Activated CD4-positive, alpha-beta T cell treated with anti-CD3 and anti-CD28 coated beads for 36 hours (primary cell): Measurements from ENCODE around the gene PBOV1. TPM values are rescaled to one million over a fixed set of nuclear protein-coding genes. Genes with fewer than 3 reads are reported as not detected.

Source experiments
- ATAC-seq: fragments of 200-7000 bp; cut with Tn5 transposase; one replicate; pipeline ENCODE4 v1.10.0; 2021; ENCODE audit warnings: mild to moderate bottlenecking, moderate library complexity
- CTCF ChIA-PET: fragments of 350-600 bp; sonication (Branson Sonifier 250); formaldehyde crosslinking; loops from one replicate; lab custom pipeline; 2021; ENCODE audit warnings: antibody characterized with exemption; lab: Charles Lee
- POLR2A ChIA-PET: fragments of 350-600 bp; sonication (Branson Sonifier 250); formaldehyde crosslinking; loops from one replicate; lab custom pipeline; 2021; ENCODE audit warnings: antibody characterized with exemption, inconsistent platforms; lab: Charles Lee
- DNase-seq: peaks from one replicate; pipeline ENCODE4 v3.0.0-alpha.2; 2020
- H3K27ac Mint-ChIP-seq: one replicate; pipeline ENCODE4 v1.8.0; 2021; ENCODE audit warnings: mixed read lengths
- H3K27me3 Mint-ChIP-seq: one replicate; pipeline ENCODE4 v1.8.0; 2021; ENCODE audit warnings: mixed read lengths
- H3K36me3 Mint-ChIP-seq: one replicate; pipeline ENCODE4 v1.8.0; 2021; ENCODE audit warnings: low read depth, mixed read lengths
- H3K4me1 Mint-ChIP-seq: one replicate; pipeline ENCODE4 v1.8.0; 2021; ENCODE audit warnings: mixed read lengths
- H3K4me3 Mint-ChIP-seq: one replicate; pipeline ENCODE4 v1.8.0; 2021; ENCODE audit warnings: mild to moderate bottlenecking, moderate library complexity, mixed read lengths
- H3K9me3 Mint-ChIP-seq: one replicate; pipeline ENCODE4 v1.8.0; 2021; ENCODE audit warnings: low read depth, mixed read lengths
- intact Hi-C, 2 experiments: fragments of 100-400 bp; cut with DNase I in 1 of 2; cut with micrococcal nuclease in 1 of 2; formaldehyde crosslinking; loops; one replicate each; pipeline versions ENCODE4 v1.14.2 to v1.15.1; 2022 to 2024; cut with DNase I, micrococcal nuclease
- total RNA-seq, 2 experiments: library from RNA; stranded (reverse); gene quantifications; one replicate each; pipeline ENCODE4 v1.2.3, GENCODE V29; 2021

The PBOV1 gene
- total RNA-seq = not detected

DNA sequence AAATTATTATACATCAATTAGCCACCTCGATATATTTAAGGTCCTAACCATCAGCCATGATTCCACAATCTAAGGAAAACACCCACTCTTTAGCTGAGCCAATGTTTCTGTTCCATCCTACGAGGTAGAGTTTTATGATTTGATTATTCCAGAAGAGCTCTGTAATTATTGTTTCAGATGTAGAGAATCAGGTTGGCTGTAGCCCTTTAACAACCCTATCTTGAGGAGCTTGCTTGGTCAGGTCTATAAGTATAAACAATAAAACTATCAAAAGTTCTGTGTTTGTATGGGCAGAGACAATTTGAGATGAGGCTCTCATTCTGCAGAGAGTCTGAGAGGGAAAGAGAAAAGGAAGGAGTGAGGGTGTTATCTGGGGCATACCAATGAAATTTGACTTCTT lies at the start of gene PBOV1:
Gene PBOV1, minus strand, starts transcription at position 43 of the 400 bp plus-strand sequence. CDS start 96 bp downstream, outside the sequence.
- DNase-seq (no peak), ATAC-seq (no peak)
- Mint-ChIP-seq H3K9me3 (no peaks in the 10 kb centered on the region), H3K27me3 (peaks cover 27% of the 10 kb centered on the region), H3K4me3 (no peak within 1 kb of the TSS), H3K27ac (no peak within 1 kb of the TSS), H3K4me1 (no peaks in the 10 kb centered on the region), H3K36me3 (no peaks in the 10 kb centered on the region)
- intact Hi-C loops = no loop called here
- CTCF ChIA-PET = no interaction called here
- POLR2A ChIA-PET = no interaction called here

DNA sequence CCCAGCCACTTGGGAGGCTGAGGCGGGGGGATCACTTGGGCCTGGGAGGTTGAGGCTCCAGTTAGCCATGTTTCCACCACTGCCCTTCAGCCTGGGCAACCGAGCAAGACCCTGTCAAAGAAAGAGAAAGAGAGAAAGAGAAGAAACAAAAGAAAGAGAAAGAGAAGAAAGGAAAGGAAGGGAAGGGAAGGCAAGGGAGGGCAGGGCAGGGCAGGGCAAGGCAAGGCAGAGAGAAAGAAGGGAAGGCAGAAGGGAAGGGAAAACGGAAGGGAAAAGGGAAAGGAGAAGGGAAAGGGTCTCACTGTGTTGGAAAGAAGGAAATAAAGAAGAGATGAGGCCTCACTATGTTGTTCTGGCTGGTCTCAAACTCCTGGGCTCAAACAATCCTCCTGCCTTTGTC lies 47.8 kb upstream of the PBOV1 start:
- Mint-ChIP-seq H3K27me3 (peaks cover 7% of the 10 kb centered on the region), H3K4me1 (no peaks in the 10 kb centered on the region), H3K9me3 (no peaks in the 10 kb centered on the region), H3K4me3 (no peak overlapping the region), H3K27ac (no peak overlapping the region), H3K36me3 (no peaks in the 10 kb centered on the region)
- ATAC-seq (no peak), DNase-seq (no peak)
- intact Hi-C loops = no loop called here
- CTCF ChIA-PET = no interaction called here
- POLR2A ChIA-PET = no interaction called here

DNA sequence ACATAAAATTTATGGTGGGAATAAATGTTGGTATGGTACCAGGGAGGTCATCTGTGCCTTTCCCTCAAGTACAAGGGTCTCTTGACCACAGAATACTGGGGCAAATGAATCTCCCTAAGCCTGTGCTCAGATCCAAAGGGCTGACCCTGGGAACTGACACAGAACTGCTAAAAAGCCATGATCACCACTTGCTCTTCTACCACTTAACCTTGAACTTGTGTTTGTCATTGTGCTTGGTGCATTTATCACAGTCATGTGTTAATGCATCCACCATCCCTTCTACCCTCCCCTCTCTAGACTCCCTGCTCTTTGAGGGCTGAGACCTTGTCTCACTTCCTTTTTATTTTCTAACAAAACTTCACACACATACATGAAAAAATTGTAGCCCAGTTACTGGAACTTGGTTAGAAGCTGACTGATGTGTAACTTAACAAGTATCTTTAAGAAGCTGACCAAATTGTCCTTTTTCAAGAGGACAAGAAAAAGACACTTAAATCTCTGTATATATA lies 46.1 kb upstream of the PBOV1 start:
- CTCF ChIA-PET = interaction anchor here (0.7 kb wide), 1 partner anchor 397 kb away, joined by 4 read pairs; no protein-coding TSS in a partner anchor

DNA sequence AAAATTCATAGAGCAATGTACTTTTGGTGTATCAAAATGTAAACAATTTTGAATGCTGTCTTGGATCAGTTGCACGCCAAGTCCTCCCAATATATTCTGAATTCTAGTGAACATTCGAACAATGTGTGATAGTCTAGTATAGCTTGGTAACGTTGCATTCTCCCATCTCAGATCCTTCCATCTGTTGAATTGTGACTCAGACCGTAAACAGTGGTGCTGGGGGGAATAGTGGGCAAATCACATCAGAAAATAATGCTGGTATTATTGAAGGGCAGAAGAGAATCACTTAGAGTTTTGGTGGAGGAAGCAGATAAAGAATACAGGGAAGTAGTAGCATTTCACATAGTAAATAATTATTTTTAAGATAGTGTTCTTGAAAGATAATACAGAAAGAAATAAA lies 45.7 kb upstream of the PBOV1 start:
- H3K4me1 Mint-ChIP-seq = no peaks in the 10 kb centered on the region
- ChIA-PET CTCF (no interaction called here), POLR2A (no interaction called here)
- H3K36me3 Mint-ChIP-seq = no peaks in the 10 kb centered on the region
- intact Hi-C loops = no loop called here
- no peaks in the 10 kb centered on the region for H3K9me3 Mint-ChIP-seq
- DNase-seq = no peak
- no peak overlapping the region for H3K27ac Mint-ChIP-seq
- no peak overlapping the region for H3K4me3 Mint-ChIP-seq
- no peak for ATAC-seq
- peaks cover 2% of the 10 kb centered on the region for H3K27me3 Mint-ChIP-seq

More for the DNA sequence above, 46.1 kb upstream of the PBOV1 start:
- Mint-ChIP-seq H3K27me3 (peaks cover 2% of the 10 kb centered on the region), H3K27ac (no peak overlapping the region), H3K4me1 (no peaks in the 10 kb centered on the region), H3K36me3 (no peaks in the 10 kb centered on the region), H3K4me3 (no peak overlapping the region), H3K9me3 (no peaks in the 10 kb centered on the region)
- no peak for ATAC-seq
- DNase-seq = no peak
- intact Hi-C loops = no loop called here
- POLR2A ChIA-PET = no interaction called here

DNA sequence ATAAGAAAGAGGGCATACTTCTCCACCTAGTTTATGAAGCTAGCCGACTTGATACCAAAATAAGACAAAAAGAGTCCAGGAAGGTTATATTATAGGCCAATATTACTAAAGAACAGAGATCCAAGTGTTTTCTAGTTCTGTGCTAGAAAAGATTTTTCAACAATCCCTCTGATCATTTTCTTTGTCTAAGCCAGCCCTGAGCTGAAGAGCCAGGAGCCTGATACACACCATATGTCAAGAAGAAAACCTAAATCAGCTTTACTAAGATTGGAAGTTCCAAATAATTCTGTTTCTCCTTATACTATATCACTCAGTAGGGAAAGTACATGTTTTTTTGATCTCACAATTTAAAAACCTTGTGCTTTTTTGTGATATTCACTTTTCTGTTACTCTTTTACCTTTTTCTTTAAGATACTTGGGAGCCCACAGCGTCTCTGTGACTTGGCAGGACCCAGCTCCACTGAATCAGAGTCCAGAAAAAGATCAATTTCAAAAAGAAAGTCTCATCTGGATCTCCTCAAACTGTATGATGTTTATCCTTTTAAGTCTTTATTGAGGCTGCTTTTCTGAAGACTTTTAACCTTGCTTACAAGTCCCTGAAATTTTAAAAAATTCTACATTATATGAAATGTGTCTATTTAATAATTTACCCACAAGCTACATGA lies 43.0 kb upstream of the PBOV1 start:
- intact Hi-C loops = no loop called here
- Mint-ChIP-seq H3K27me3 (peaks cover 5% of the 10 kb centered on the region), H3K4me3 (no peak overlapping the region), H3K36me3 (no peaks in the 10 kb centered on the region), H3K9me3 (no peaks in the 10 kb centered on the region), H3K4me1 (no peaks in the 10 kb centered on the region), H3K27ac (no peak overlapping the region)
- ATAC-seq (no peak), DNase-seq (no peak)
- ChIA-PET CTCF (no interaction called here), POLR2A (no interaction called here)

DNA sequence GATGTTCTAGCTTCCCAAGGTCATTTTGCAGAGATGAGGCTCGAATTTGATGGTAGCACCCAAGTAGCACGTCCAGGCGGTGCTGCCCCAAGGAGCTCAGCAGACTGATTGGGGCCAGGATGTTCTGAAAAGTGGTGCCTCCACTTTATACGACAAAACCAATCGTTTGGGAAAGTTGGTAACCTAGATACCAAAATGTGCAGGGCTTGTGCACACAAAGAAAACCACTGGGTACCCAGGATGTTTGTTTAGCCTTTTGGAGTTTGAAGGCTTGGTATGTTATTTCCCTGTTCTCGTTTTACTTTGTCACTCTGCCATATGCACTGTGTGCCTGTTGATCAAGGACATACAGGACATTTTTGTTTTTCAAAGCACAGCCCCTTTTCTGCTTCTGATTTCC lies 40.7 kb upstream of the PBOV1 start:
- intact Hi-C loops = no loop called here
- Mint-ChIP-seq H3K36me3 (no peaks in the 10 kb centered on the region), H3K4me3 (no peak overlapping the region), H3K9me3 (no peaks in the 10 kb centered on the region), H3K27me3 (peaks cover 3% of the 10 kb centered on the region), H3K27ac (no peak overlapping the region), H3K4me1 (no peaks in the 10 kb centered on the region)
- DNase-seq (no peak), ATAC-seq (no peak)
- ChIA-PET POLR2A (no interaction called here), CTCF (interaction anchor here (0.8 to 1.5 kb wide), 2 partner anchors 25 to 169 kb away, joined by 3 read pairs; no protein-coding TSS in a partner anchor)

DNA sequence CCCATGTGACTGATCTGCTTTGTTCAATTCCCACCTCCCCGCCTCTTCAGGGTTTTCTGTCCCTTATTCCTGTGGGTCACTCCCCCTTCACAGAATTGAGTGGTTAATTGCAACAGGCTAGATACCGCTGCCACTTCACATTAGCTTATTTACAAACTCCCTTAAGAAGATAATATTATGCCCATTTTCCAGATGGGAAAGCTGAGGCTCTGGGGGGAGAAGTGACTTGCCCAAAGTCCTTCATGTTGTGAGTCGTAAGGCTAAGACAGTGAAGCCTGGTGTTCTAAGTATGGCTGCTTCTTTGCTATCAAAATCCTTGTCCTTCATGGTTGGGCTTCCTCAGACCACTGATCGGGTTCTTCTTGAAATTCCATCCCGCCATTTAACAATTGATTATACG lies 39.9 kb upstream of the PBOV1 start:
- no peaks in the 10 kb centered on the region for H3K9me3 Mint-ChIP-seq
- peaks cover 5% of the 10 kb centered on the region for H3K27me3 Mint-ChIP-seq
- H3K36me3 Mint-ChIP-seq = no peaks in the 10 kb centered on the region
- ChIA-PET CTCF (no interaction called here), POLR2A (no interaction called here)
- no peak overlapping the region for H3K4me3 Mint-ChIP-seq
- intact Hi-C loops = no loop called here
- DNase-seq (no peak), ATAC-seq (no peak)
- no peak overlapping the region for H3K27ac Mint-ChIP-seq
- H3K4me1 Mint-ChIP-seq = no peaks in the 10 kb centered on the region

DNA sequence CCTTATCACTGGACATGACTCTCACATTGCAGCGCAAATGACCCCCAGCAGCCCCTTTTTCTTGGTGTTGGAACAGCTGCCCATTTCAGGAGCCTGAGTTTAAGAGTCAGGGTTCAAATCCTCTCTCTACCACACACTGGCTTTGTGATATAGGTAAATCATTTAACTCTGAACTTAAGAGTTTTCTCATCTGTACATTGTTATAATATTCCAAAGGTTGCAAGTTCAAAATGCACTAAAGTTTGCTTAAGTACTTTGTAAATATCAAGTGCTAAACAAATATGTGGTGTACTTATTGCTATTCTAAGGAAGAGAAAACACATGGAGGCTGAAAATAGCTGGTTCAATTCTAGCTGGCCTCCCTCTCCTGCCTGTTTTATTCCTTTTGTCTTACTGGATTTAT lies 39.3 kb upstream of the PBOV1 start:
- ChIA-PET POLR2A (no interaction called here), CTCF (no interaction called here)
- intact Hi-C loops = no loop called here
- ATAC-seq = no peak
- H3K36me3 Mint-ChIP-seq = no peaks in the 10 kb centered on the region
- peaks cover 5% of the 10 kb centered on the region for H3K27me3 Mint-ChIP-seq
- no peak overlapping the region for H3K27ac Mint-ChIP-seq
- DNase-seq = no peak
- no peaks in the 10 kb centered on the region for H3K4me1 Mint-ChIP-seq
- no peaks in the 10 kb centered on the region for H3K9me3 Mint-ChIP-seq
- H3K4me3 Mint-ChIP-seq = no peak overlapping the region

DNA sequence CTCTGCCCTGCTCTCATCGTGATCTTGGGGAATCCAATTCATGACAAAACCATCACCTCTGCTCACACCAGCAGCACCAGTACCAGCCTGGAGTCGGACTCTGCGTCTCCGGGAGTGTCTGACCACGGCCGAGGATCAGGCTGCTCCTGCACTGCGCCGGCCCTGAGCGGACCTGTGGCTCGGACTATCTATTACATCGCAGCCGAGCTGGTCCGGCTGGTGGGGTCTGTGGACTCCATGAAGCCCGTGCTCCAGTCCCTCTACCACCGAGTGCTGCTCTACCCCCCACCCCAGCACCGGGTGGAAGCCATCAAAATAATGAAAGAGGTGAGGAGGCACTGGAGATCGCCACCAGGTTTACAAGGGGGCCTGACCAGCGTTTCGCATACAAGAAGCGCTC lies 37.2 kb upstream of the PBOV1 start:
- ATAC-seq (no peak), DNase-seq (no peak)
- intact Hi-C loops = no loop called here
- Mint-ChIP-seq H3K36me3 (no peaks in the 10 kb centered on the region), H3K4me1 (no peaks in the 10 kb centered on the region), H3K9me3 (no peaks in the 10 kb centered on the region), H3K27me3 (peaks cover 5% of the 10 kb centered on the region), H3K4me3 (no peak overlapping the region), H3K27ac (no peak overlapping the region)
- CTCF ChIA-PET = interaction anchor here (0.7 to 0.9 kb wide), 2 partner anchors 18 to 436 kb away, joined by 3 read pairs; no protein-coding TSS in a partner anchor
- POLR2A ChIA-PET = no interaction called here

DNA sequence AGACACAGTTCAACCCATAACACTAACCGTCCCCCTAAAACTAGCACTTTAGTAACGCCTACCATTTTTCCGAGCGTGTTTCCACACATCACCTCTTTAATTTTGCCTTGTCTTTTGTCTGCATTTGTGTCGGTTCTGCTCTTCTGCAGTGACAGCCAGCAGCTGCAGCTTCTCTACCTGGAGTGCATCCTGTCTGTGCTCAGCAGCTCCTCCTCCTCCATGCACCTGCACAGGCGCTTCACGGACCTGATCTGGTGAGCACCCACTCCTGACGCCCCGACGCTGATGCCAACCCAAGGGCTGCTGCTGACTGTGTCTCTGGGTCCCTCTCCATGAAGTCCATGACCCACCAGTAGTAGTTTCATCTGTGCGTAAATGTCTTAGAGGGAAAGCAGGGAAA lies 35.4 kb upstream of the PBOV1 start:
- Mint-ChIP-seq H3K27ac (no peak overlapping the region), H3K9me3 (no peaks in the 10 kb centered on the region), H3K36me3 (no peaks in the 10 kb centered on the region), H3K27me3 (peaks cover 5% of the 10 kb centered on the region), H3K4me1 (no peaks in the 10 kb centered on the region), H3K4me3 (no peak overlapping the region)
- CTCF ChIA-PET = no interaction called here
- intact Hi-C loops = no loop called here
- POLR2A ChIA-PET = no interaction called here
- DNase-seq (no peak), ATAC-seq (no peak)

DNA sequence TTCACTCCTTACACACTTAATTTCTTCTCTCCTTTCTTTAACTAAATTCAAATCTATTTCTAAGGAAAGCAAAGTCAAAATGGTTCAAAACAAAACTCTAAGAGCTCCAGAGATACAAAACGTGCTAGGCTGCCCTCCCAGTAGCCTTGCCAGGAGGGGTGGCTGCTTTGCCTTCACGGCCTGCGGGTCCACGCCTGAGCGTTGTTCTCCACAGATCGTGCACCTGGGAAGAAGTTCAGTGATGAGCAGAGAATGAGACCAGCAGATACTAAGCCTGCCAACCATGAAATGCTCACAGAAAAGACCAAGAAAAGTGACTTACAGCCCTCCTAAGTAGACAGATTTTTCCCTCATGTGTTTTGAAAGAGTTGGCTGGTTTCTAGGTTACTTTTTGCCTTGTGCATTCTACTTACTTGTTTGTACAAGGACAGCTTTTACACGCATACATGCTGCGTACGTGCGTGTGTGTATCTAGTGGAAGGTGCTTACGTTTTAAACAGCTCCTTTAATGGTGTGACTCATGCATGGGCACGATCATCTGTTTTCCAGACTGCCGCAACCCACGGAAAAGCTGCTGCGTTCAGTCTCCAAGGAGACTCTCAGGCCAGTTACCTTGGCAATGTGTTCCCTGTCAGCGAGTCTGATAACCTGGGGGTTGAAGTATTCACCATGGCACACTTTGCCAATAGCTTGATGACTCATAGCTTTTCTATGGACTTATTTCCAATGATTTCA lies 32.4 kb upstream of the PBOV1 start:
- no peak for ATAC-seq
- Mint-ChIP-seq H3K4me1 (no peaks in the 10 kb centered on the region), H3K27me3 (peaks cover 2% of the 10 kb centered on the region), H3K4me3 (no peak overlapping the region), H3K36me3 (no peaks in the 10 kb centered on the region), H3K27ac (no peak overlapping the region), H3K9me3 (no peaks in the 10 kb centered on the region)
- CTCF ChIA-PET = no interaction called here
- intact Hi-C loops = no loop called here
- POLR2A ChIA-PET = no interaction called here
- no peak for DNase-seq

DNA sequence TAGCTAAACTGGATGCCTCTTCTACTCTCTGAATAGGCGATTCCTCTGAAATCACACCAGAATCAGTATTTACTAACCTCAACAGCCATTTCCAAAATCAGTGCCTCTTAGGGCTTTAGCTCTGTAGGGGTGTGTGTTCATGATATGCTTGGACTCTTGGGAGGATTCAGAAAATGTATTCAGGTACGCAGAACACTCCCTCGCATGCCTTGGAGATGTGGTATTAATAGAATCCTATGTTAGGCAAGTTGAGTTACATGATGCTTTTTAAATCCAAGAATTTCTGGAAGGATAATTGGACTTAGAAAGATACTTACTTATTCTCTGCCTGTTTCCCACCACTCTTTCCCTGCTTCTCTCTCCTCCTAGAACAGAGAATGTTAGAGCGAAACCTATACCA lies 31.8 kb upstream of the PBOV1 start:
- Mint-ChIP-seq H3K27me3 (peaks cover 2% of the 10 kb centered on the region), H3K36me3 (no peaks in the 10 kb centered on the region), H3K4me1 (no peaks in the 10 kb centered on the region), H3K27ac (no peak overlapping the region), H3K4me3 (no peak overlapping the region), H3K9me3 (no peaks in the 10 kb centered on the region)
- ChIA-PET POLR2A (no interaction called here), CTCF (no interaction called here)
- ATAC-seq = no peak
- intact Hi-C loops = no loop called here
- DNase-seq = no peak
